B cell (primary cell): ENCODE data around the gene TTLL6. TPM values are rescaled to one million over a fixed set of nuclear protein-coding genes. Genes with fewer than 3 reads are reported as not detected.

Experiments
- ATAC-seq: fragments of 200-7000 bp; cut with Tn5 transposase; one replicate; pipeline ENCODE4 v1.10.0; 2021; ENCODE audit warnings: low read depth, mild to moderate bottlenecking, moderate number of reproducible peaks, moderate library complexity
- CTCF ChIA-PET: fragments of 350-600 bp; sonication (Branson Sonifier 250); formaldehyde crosslinking; loops from one replicate; lab custom pipeline; 2021; ENCODE audit warnings: antibody characterized with exemption, inconsistent platforms; lab: Charles Lee
- POLR2A ChIA-PET: fragments of 350-600 bp; sonication (Branson Sonifier 250); formaldehyde crosslinking; loops from one replicate; lab custom pipeline; 2021; ENCODE audit warnings: antibody characterized with exemption; lab: Charles Lee
- DNase-seq: peaks from one replicate; pipeline ENCODE4 v3.0.0; 2013
- H2AFZ ChIP-seq: 2 replicates; pipeline ENCODE4 v1.6.1; 2012; ENCODE audit warnings: mild to moderate bottlenecking, low read depth, low read length; ENCODE audit not compliant: insufficient read depth, poor library complexity, severe bottlenecking
- H3K27ac ChIP-seq, 2 donors: 1 replicate in 1 of 2; 2 replicates in 1 of 2; pipeline ENCODE4 v1.5.1; 2012 to 2013; ENCODE audit warnings: low read length in 2 of 2, mild to moderate bottlenecking in 2 of 2, moderate library complexity in 1 of 2
- H3K27me3 ChIP-seq, 4 experiments: fragments of 200-600 bp in 1 of 4; sonication (generic) in 1 of 4; replicated peaks in 1 of 4; 1 replicate in 2 of 4; 2 replicates in 2 of 4; pipeline versions ENCODE4 v1.6.1 to v1.7.0; 2013 to 2016; ENCODE audit warnings: low read length in 3 of 4, mild to moderate bottlenecking in 2 of 4, mixed read lengths in 1 of 4, moderate library complexity in 1 of 4; ENCODE audit not compliant: insufficient read depth in 4 of 4, control insufficient read depth in 3 of 4; ENCODE audit errors: control extremely low read depth in 1 of 4
- H3K36me3 ChIP-seq, 2 experiments: replicated peaks in 1 of 2; 1 replicate in 1 of 2; 2 replicates in 1 of 2; pipeline versions ENCODE4 v1.6.1 to v1.7.1; 2013; ENCODE audit warnings: low read length in 1 of 2; ENCODE audit not compliant: insufficient read depth in 2 of 2, control insufficient read depth in 1 of 2; ENCODE audit errors: control extremely low read depth in 1 of 2, extremely low read depth in 1 of 2
- H3K4me1 ChIP-seq, 2 donors: fragments of 200-600 bp in 1 of 2; sonication (generic) in 1 of 2; 1 replicate in 1 of 2; 2 replicates in 1 of 2; pipeline versions ENCODE4 v1.5.1 to v1.6.1; 2013 to 2017; ENCODE audit warnings: low read length in 2 of 2; ENCODE audit not compliant: control insufficient read depth in 2 of 2, insufficient read depth in 2 of 2
- H3K4me2 ChIP-seq: replicated peaks from 2 replicates; pipeline ENCODE3; 2012; ENCODE audit warnings: mild to moderate bottlenecking, low read depth, low read length; ENCODE audit not compliant: poor library complexity, severe bottlenecking
- H3K4me3 ChIP-seq, 5 experiments: fragments of 200-600 bp in 1 of 5; sonication (generic) in 1 of 5; 1 replicate in 3 of 5; 2 replicates in 2 of 5; pipeline versions ENCODE4 v1.5.1 to v1.7.0; 2011 to 2016; ENCODE audit warnings: low read length in 4 of 5, mild to moderate bottlenecking in 4 of 5, low read depth in 2 of 5, control low read depth in 1 of 5, moderate library complexity in 1 of 5; ENCODE audit not compliant: insufficient read depth in 1 of 5; ENCODE audit errors: control extremely low read depth in 1 of 5, extremely low read depth in 1 of 5
- H3K79me2 ChIP-seq: fragments of 200-600 bp; sonication (generic); one replicate; pipeline ENCODE4 v1.6.0; 2016; ENCODE audit warnings: low read length; ENCODE audit not compliant: control insufficient read depth, insufficient read depth
- H3K9ac ChIP-seq: fragments of 200-600 bp; sonication (generic); 2 replicates; pipeline ENCODE4 v1.6.1; 2017; ENCODE audit warnings: mild to moderate bottlenecking, low read length, moderate library complexity
- H3K9me3 ChIP-seq, 3 donors: one replicate each; pipeline versions ENCODE4 v1.6.1 to v1.7.1; 2013; ENCODE audit warnings: low read length in 2 of 3; ENCODE audit not compliant: control insufficient read depth in 2 of 3, insufficient read depth in 1 of 3; ENCODE audit errors: control extremely low read depth in 1 of 3
- H4K20me1 ChIP-seq: 2 replicates; pipeline ENCODE4 v1.6.0; 2012; ENCODE audit warnings: mild to moderate bottlenecking, low read length; ENCODE audit not compliant: insufficient read depth, control insufficient read depth, poor library complexity, severe bottlenecking
- H3K27ac Mint-ChIP-seq: one replicate; pipeline ENCODE4 v1.8.0; 2021; ENCODE audit warnings: mixed read lengths
- H3K27me3 Mint-ChIP-seq: one replicate; pipeline ENCODE4 v1.8.0; 2021; ENCODE audit warnings: mixed read lengths
- H3K4me1 Mint-ChIP-seq: one replicate; pipeline ENCODE4 v1.8.0; 2021; ENCODE audit warnings: mixed read lengths
- H3K4me3 Mint-ChIP-seq: one replicate; pipeline ENCODE4 v1.8.0; 2021; ENCODE audit warnings: mixed read lengths
- H3K9me3 Mint-ChIP-seq: one replicate; pipeline ENCODE4 v1.8.0; 2022; ENCODE audit warnings: mixed read lengths; ENCODE audit not compliant: insufficient read depth
- EZH2 ChIP-seq: IDR thresholded peaks from 2 replicates; pipeline ENCODE4 v1.6.1; 2012; ENCODE audit warnings: borderline replicate concordance, low read depth, mild to moderate bottlenecking, moderate library complexity, low read length; ENCODE audit not compliant: insufficient read depth, poor library complexity, severe bottlenecking
- WGBS: methylation state at CpG from one replicate; pipeline ENCODE4 v1.1.5; 2013; ENCODE audit warnings: missing lambda C conversion rate; ENCODE audit not compliant: insufficient coverage; 5-methylcytosine and 5-hydroxymethylcytosine counted together
- intact Hi-C: fragments of 100-400 bp; cut with micrococcal nuclease; formaldehyde crosslinking; loops from one replicate; pipeline ENCODE4 v1.10.0; 2022
- polyA plus RNA-seq: library from polyadenylated mRNA; depleted of rRNA; stranded (reverse); fragments of >200 nt; gene quantifications from 2 replicates; pipeline ENCODE4 v1.2.3, GENCODE V29; 2012
- total RNA-seq, 2 donors: library from RNA; stranded (reverse); fragments of 120-200 nt in 1 of 2; gene quantifications; 1 replicate in 1 of 2; 2 replicates in 1 of 2; pipeline versions ENCODE4 v1.2.3 to v1.2.4, GENCODE V29; 2013 to 2022
- TF ChIP-seq, protein P1 (sequence below): fragments of 200-600 bp; IDR thresholded peaks from one replicate; pipeline ENCODE4 v1.8.0; 2022; ENCODE audit warnings: antibody characterized with exemption, mild to moderate bottlenecking

The TTLL6 gene
- total and polyA plus RNA-seq, 2 donors (not counting 1 experiment from before 2014, with no cell fraction given), result not detected

DNA sequence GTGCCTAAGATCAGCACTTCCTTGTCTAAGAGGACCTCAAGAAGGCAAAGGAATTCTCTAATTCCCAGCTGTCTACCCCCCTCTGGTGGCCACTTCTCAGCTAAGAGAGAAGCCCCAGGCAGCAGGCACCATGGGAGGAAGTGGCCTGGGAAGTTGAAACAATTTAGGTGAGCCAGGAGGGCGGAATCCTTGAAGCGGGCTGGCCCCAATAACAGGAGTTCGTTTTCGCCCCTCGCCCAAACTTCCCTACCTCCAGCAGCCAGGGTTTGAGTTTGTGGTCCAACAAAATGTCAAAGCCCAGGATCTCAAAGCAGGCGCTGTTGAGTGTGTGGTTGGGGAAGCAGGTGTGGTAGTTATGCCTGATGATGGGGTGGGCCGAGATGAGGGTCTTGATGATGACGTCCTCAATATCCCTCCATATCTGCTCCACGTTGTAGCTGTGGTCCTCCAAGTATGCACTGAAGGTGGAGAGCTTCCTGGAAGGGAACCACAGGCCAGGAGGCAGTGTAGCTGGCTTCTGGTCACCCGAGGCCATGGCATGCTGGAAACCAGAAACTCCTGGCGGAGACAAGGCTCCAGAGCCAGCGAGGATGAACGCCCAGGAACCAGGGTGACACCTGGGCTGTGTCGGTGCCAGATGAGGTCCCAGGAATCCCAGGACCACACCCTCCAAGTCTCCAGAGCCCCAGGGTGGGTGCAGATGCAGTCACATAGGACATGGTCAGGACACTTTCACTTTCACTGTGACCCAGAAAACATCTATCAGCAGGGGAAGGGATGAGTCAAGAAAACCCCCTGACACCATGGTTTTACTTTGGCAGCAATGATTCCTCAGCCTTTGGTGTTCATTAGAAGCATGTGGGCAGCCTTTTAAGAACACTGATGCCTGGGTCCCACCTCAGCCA lies 25.6 kb downstream of the TTLL6 start:
- ChIA-PET POLR2A (no interaction called here), CTCF (interaction anchor here (0.6 to 1.9 kb wide), 5 partner anchors 12 to 113 kb away, joined by 3 to 15 read pairs (median 3); no protein-coding TSS in a partner anchor)
- ATAC-seq, result no peak

More for the DNA sequence above, 25.6 kb downstream of the TTLL6 start:
- no peaks in the 10 kb centered on the region for H4K20me1 ChIP-seq
- DNase-seq, result peak; percentile 32
- no peak overlapping the region for H3K9ac ChIP-seq
- Mint-ChIP-seq H3K4me1 (peaks cover 3% of the 10 kb centered on the region), H3K27me3 (peaks cover 47% of the 10 kb centered on the region), H3K4me3 (no peak overlapping the region), H3K9me3 (no peaks in the 10 kb centered on the region), H3K27ac (no peak overlapping the region)
- 61% methylated on average over 7 of the region's 14 CpGs for WGBS
- H3K27ac ChIP-seq, result no peak overlapping the region
- no peak for TF ChIP-seq EZH2
- TF ChIP-seq, protein P1, sequence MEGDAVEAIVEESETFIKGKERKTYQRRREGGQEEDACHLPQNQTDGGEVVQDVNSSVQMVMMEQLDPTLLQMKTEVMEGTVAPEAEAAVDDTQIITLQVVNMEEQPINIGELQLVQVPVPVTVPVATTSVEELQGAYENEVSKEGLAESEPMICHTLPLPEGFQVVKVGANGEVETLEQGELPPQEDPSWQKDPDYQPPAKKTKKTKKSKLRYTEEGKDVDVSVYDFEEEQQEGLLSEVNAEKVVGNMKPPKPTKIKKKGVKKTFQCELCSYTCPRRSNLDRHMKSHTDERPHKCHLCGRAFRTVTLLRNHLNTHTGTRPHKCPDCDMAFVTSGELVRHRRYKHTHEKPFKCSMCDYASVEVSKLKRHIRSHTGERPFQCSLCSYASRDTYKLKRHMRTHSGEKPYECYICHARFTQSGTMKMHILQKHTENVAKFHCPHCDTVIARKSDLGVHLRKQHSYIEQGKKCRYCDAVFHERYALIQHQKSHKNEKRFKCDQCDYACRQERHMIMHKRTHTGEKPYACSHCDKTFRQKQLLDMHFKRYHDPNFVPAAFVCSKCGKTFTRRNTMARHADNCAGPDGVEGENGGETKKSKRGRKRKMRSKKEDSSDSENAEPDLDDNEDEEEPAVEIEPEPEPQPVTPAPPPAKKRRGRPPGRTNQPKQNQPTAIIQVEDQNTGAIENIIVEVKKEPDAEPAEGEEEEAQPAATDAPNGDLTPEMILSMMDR, result peak; percentile 33
- no peak overlapping the region for H3K4me2 ChIP-seq
- no peak overlapping the region for H3K4me3 ChIP-seq
- H3K4me1 ChIP-seq, result peaks cover 0 to 10% of the 10 kb centered on the region in 2 donors
- H3K36me3 ChIP-seq, result no peaks in the 10 kb centered on the region
- H3K9me3 ChIP-seq, result no peaks in the 10 kb centered on the region
- no peaks in the 10 kb centered on the region for H3K79me2 ChIP-seq
- intact Hi-C loops, result loop anchor here (5.0 kb wide), 1 partner anchor 119 kb away; no protein-coding TSS in a partner anchor
- peaks cover 0 to 20% (median 3%) of the 10 kb centered on the region in 4 experiments for H3K27me3 ChIP-seq
- no peak overlapping the region for H2AFZ ChIP-seq
